GM12874 (cell line): ENCODE results near the gene ZBTB44.

Source experiments
- CTCF ChIP-seq: IDR thresholded peaks from 2 replicates; pipeline ENCODE4 v1.5.1; 2011; ENCODE audit warnings: low read depth, mild to moderate bottlenecking, control low read depth, low read length, moderate library complexity; ENCODE audit not compliant: insufficient read depth

Gene ZBTB44

GRCh38 chr11:130337281-130338089, 22.8 kb upstream of the ZBTB44 start:
- TF ChIP-seq CTCF, result no peak

GRCh38 chr11:130330101-130330684, 15.5 kb upstream of the ZBTB44 start:
- no peak for TF ChIP-seq CTCF

GRCh38 chr11:130328420-130328819, 13.7 kb upstream of the ZBTB44 start:
- TF ChIP-seq CTCF, result no peak

GRCh38 chr11:130327716-130328115, 13.0 kb upstream of the ZBTB44 start:
- no peak for TF ChIP-seq CTCF

GRCh38 chr11:130325691-130326090, 11.0 kb upstream of the ZBTB44 start:
- TF ChIP-seq CTCF, result no peak

GRCh38 chr11:130323452-130324450, 9.0 kb upstream of the ZBTB44 start:
- no peak for TF ChIP-seq CTCF

- TF ChIP-seq CTCF, result no peak
Observed at GRCh38 chr11:130322126-130322525, 7.4 kb upstream of the ZBTB44 start.
